22Rv1 (cell line): ENCODE measurements around the gene CASP10.

ENCODE experiments used
- ZFX ChIP-seq: fragments of 450-650 bp; IDR thresholded peaks from 2 replicates; pipeline ENCODE4 v1.6.1; 2017; ENCODE audit warnings: antibody characterized with exemption, borderline replicate concordance
- TF ChIP-seq, protein P1 (sequence below): fragments of 450-650 bp; IDR thresholded peaks from 2 replicates; pipeline ENCODE4 v1.5.1; 2017; ENCODE audit warnings: mild to moderate bottlenecking

GRCh38 chr2:201273330-201273983 is 90.5 kb downstream of the CASP10 start:
- TF ChIP-seq, protein P1, sequence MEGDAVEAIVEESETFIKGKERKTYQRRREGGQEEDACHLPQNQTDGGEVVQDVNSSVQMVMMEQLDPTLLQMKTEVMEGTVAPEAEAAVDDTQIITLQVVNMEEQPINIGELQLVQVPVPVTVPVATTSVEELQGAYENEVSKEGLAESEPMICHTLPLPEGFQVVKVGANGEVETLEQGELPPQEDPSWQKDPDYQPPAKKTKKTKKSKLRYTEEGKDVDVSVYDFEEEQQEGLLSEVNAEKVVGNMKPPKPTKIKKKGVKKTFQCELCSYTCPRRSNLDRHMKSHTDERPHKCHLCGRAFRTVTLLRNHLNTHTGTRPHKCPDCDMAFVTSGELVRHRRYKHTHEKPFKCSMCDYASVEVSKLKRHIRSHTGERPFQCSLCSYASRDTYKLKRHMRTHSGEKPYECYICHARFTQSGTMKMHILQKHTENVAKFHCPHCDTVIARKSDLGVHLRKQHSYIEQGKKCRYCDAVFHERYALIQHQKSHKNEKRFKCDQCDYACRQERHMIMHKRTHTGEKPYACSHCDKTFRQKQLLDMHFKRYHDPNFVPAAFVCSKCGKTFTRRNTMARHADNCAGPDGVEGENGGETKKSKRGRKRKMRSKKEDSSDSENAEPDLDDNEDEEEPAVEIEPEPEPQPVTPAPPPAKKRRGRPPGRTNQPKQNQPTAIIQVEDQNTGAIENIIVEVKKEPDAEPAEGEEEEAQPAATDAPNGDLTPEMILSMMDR = no peak
- TF ChIP-seq ZFX = no peak
